Epithelial cell of esophagus (primary cell): ENCODE data around the gene AKR1C2.
"Not testable (repeated sequence)": the region's sequence is repeated elsewhere in the genome, so short reads cannot be mapped to it uniquely, and the experiment has no call there.

Source experiments
- DNase-seq: peaks from one replicate; pipeline ENCODE4 v3.0.0; 2010; ENCODE audit warnings: low read depth
- H3K4me3 ChIP-seq: 2 replicates; pipeline ENCODE4 v1.5.1; 2011; ENCODE audit warnings: mild to moderate bottlenecking, low read length, control low read depth
- TF ChIP-seq, protein P1 (sequence below): IDR thresholded peaks from 2 replicates; pipeline ENCODE4 v1.5.1; 2011; ENCODE audit warnings: low read depth, mild to moderate bottlenecking, low read length, control low read depth, inconsistent platforms; ENCODE audit not compliant: insufficient read depth; ENCODE audit errors: missing control alignments

AKR1C2 gene

DNA sequence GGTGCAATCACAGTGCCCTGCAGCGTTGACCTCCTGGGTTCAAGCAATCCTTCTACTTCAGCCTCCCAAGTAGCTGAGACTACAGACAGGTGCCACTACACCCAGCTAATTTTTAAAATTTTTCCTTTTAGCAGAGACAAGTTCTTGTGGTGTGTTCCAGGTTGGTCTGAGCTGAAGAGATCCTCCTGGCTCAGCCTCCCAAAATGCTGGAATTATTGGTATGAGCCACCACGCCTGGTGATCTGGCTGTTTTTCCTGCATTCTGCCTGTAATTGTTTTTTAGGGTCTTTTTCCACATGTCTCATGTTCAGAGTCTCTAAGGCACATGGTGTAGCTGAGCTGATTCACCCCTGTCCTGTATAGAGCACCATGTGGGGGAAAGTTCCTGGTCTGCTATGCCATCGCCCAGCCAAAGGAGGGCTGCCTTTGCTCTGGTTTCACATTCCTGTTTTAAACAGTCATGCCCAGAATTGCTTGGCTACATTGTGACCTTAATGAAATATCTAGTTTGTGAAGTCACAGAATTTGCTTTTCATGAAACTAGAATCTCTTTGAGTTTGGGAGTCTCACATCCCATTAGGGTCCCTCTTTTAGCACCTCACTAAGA lies 15.1 kb upstream of the AKR1C2 start:
- peak; percentile 78 for DNase-seq
- TF ChIP-seq, protein P1, sequence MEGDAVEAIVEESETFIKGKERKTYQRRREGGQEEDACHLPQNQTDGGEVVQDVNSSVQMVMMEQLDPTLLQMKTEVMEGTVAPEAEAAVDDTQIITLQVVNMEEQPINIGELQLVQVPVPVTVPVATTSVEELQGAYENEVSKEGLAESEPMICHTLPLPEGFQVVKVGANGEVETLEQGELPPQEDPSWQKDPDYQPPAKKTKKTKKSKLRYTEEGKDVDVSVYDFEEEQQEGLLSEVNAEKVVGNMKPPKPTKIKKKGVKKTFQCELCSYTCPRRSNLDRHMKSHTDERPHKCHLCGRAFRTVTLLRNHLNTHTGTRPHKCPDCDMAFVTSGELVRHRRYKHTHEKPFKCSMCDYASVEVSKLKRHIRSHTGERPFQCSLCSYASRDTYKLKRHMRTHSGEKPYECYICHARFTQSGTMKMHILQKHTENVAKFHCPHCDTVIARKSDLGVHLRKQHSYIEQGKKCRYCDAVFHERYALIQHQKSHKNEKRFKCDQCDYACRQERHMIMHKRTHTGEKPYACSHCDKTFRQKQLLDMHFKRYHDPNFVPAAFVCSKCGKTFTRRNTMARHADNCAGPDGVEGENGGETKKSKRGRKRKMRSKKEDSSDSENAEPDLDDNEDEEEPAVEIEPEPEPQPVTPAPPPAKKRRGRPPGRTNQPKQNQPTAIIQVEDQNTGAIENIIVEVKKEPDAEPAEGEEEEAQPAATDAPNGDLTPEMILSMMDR: peak; percentile 35
- H3K4me3 ChIP-seq: not testable (repeated sequence)

DNA sequence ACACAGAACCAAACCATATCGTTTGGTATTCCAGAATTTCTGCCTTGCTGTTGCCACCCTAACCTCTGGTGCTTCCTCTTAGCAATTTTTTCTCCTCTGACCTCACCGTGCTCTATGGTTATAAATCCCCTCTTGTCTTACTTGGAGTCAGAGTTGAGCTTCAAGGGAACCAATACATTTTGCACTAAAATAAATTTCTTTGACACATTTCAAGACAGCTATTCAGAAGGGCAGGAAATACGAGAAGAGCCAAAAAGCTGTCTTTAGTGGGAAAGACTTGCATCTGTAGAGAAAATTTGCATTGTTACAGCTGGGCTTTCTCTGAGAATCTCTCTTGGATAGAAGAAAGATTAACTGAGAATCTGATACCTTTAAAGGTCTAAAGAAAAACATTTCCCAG lies 14.5 kb upstream of the AKR1C2 start:
- TF ChIP-seq, protein P1: no peak
- DNase-seq: no peak
- no peak overlapping the region for H3K4me3 ChIP-seq

DNA sequence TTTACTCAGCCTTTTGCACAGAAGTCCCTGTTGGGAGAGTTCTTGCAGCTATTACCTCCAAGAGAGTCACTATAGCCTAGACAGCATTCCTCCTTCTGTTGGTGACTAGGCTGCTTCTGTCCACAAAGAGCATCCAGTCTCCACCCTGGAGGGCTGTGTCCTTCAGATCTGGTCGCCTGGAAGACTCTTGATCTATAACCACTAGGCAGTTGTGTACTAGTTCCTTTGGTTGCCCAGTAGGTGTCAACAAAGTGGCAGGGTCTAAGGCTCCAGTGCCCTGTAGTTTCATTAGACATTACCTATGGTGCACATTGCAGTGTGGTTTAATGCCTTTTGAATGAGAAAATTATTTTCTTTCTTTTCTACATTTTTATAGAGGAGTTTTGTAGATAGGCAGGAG lies 11.3 kb upstream of the AKR1C2 start:
- peak; percentile 45 for DNase-seq
- TF ChIP-seq, protein P1: peak; percentile 35

DNA sequence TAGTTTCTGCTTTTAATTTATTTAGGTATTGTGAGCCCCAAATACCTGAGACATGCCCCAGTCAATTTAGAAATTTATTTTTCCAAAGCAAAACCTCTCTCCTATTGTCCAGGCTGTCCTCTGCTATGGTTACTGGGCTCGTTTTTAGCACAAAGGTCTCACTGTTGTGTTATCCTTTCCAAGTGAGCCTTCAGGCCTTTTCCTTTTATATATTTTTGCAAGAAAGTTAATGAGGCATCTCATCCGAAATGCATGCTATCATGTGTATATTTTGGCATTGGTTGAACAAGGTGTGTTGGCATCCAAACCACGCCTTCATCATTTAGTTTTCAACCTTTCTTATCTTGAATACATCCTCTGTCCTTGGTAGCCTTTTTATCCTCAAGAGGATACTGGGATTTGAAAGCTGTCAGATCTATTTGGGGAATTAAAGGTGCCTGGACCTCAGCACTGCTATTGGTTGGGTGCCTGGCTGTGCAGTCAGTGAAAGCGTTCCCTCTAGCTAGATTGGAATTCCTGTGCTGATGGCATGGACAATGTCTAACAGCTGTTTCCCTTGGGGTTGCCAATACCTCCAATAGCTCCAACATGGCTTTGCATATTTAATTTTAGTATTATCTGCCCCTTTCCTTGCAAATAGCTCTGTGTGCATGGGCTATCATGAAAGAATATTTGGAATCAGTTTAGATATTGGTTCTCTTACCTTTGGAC lies 10.7 kb upstream of the AKR1C2 start:
- H3K4me3 ChIP-seq, DNase-seq: not testable (repeated sequence)

More for the DNA sequence above, 11.3 kb upstream of the AKR1C2 start:
- H3K4me3 ChIP-seq: no peak overlapping the region

DNA sequence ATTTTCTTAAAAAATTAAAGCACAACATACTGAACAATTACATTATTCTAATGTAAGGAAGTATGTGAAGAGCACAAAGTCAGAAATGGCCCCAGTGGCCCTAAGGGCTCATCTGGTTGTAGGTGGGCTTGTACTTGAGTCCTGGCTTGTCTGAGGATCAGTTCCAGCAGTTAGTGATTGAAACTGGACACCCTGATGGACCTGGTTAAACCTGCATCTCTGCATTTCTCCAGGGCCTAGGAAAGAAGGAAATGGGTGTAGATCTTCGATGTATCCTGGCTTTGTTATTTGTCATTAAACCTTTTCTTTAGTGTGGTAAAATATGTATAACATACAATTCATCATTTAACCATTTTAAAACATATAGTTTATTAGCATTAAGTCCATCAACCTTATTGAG lies 9.7 kb upstream of the AKR1C2 start:
- TF ChIP-seq, protein P1: no peak
- DNase-seq: peak; percentile 83
- no peak overlapping the region for H3K4me3 ChIP-seq

DNA sequence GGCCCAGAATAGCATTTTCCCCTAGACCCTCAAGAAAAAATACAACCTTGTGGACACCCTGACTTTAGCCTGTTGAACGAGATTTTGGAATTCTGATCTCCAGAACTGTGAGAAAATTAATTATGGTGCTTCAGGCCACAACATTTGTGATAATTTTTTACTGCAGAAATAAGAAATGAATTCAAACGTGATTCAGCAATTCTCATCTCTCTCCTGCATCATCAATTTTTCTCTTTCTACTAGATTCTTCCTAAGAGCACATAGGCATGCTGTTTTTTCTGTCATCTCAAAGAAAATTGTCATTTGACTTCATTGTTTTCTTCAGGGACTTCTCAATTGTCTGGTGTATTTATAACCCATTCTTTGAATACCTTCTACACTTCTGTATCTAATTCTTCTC lies 8.9 kb upstream of the AKR1C2 start:
- H3K4me3 ChIP-seq: no peak overlapping the region
- DNase-seq: no peak
- TF ChIP-seq, protein P1: no peak

DNA sequence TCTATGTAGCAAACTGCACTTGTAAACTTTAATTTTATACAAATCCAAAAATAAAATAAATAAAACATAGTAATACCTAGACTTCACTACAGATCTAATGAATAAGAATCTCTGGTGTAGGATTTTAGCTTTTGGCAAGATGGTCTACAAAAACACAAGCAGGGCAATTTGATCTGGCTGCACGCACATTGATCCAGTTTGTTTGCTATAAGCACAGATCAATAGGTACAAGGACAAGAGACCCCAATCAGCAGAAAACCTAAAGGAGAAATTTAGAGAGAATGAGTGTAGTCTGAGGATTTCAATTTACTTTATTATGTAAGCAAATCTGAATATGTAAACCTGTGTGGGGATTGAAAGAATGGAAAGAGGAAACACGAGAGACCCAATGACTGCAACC lies 7.7 kb upstream of the AKR1C2 start:
- not testable (repeated sequence) for H3K4me3 ChIP-seq, DNase-seq

DNA sequence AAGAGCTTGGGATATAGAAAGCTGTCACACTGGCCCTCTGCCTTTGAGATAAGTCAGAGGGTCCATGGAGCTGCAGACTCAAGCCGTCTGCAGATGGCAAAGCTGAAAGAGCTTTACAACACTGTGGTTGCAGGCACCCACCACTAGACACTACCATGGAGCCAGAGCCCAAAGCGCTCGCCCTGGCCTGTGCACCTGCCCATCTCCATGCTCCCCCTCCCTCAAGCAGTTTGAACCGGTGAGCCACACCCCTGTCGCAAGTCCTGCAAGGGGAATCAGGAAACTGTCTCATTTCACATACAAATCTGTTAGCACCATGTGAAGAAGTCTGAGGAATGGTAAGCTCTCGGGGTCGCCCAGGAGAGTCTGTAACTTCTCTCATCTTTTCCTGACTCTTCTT lies 6.4 kb upstream of the AKR1C2 start:
- not testable (repeated sequence) for DNase-seq

DNA sequence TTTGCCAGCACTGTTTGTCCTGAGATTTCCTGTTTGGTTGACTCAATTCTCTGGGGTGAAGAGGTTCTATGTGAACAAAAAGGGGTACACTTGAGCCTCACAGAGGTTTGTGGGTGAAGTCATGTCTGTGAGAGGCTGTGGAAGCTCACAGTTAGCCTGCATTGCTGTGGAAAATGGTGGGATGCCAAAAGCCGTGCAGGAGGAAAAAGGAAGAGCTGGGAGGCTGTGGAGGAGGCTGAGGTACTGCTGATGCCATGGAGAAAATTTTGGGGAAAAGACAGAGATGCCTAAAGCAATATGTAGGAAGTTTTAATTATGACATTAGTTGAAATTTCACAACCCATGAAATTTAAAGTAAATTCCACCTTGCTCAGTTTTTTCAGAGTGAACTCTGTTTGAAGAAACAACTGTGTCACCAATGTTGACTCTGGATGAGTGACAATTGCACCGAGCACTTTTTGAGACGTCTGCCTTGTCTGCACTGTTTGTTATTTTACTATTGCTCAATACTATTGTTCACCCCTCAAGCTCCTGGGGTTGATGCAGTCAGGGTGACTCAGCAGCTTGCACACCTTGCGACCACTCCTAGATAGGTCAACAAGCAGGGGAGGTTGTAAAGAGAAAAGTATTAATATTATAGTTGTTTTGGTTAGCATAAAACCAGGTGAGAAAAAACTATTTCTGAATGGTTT lies 5.3 kb upstream of the AKR1C2 start:
- not testable (repeated sequence) for H3K4me3 ChIP-seq
- DNase-seq: peak; percentile 80

More for the DNA sequence above, 6.4 kb upstream of the AKR1C2 start:
- H3K4me3 ChIP-seq: not testable (repeated sequence)

DNA sequence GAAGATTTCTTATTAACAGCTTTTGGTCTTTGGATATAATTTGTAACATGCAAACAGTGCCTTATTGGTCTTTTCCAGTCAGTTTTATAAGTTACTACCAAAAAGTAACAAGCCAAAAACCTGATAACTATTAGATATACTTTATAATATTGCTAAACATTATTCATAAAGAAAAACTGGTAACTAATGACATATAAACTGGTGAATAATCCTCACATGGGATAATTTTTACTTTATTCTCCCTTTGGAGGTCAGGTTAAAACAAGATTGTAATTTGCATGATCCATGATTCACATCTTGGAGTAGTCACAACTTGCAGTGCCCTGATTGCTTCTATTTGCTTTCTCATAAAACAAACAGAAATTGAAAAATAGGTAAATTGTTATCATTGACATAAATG lies 844 bp upstream of the AKR1C2 start:
- H3K4me3 ChIP-seq: not testable (repeated sequence)
- DNase-seq: peak; percentile 58

DNA sequence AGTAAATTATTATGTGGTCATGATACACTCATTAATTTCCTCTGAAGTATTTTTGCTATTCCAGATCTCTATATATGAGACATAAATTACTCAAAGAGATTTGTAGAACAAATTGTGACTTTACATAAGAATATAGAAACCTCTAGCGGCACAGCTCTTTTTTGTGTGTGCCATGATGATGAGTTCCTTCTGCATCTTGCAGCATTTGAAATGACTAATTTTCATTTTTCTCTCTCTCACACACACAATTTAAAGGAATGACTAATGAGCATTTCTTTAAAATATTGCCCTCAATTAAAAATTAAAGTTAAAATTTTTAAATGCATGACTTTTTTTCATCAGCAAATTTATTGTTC lies 351 bp upstream of the AKR1C2 start:
- DNase-seq: peak; percentile 41
- H3K4me3 ChIP-seq: not testable (repeated sequence)
